Measurements from ENCODE around the gene MPHOSPH9. TPM values are rescaled to one million over a fixed set of nuclear protein-coding genes. Genes with fewer than 3 reads are reported as not detected.
A peak's percentile ranks its signal among the peaks of the same experiment; 100 is the strongest.

MPHOSPH9 gene
- polyA plus RNA-seq, 1 donor from 2014 or later = 20.0 TPM

- Mint-ChIP-seq H3K9me3 (no peaks in the 10 kb centered on the region), H3K4me3 (no peak overlapping the region), H3K4me1 (peaks cover 4 to 9% (median 6%) of the 10 kb centered on the region in 3 donors), H3K27me3 (peaks cover 2% of the 10 kb centered on the region), H3K36me3 (peaks cover 4% of the 10 kb centered on the region), H3K27ac (peak overlapping the region in 2 of 3 donors; percentile 28 to 83)
These were observed 92.0 kb downstream of the MPHOSPH9 start for GRCh38 chr12:123140676-123141614.

GRCh38 chr12:123139926-123140675, 92.8 kb downstream of the MPHOSPH9 start:
- peak overlapping the region in 2 of 3 donors; percentile 28 to 75 for H3K27ac Mint-ChIP-seq
- H3K27me3 Mint-ChIP-seq = no peaks in the 10 kb centered on the region
- peaks cover 4 to 11% (median 4%) of the 10 kb centered on the region in 3 donors for H3K4me1 Mint-ChIP-seq
- H3K4me3 Mint-ChIP-seq = no peak overlapping the region
- no peaks in the 10 kb centered on the region for H3K9me3 Mint-ChIP-seq
- H3K36me3 Mint-ChIP-seq = peaks cover 2% of the 10 kb centered on the region

GRCh38 chr12:123135688-123136087, 97.3 kb downstream of the MPHOSPH9 start:
- Mint-ChIP-seq H3K4me1 (peaks cover 12 to 18% (median 13%) of the 10 kb centered on the region in 3 donors), H3K36me3 (no peaks in the 10 kb centered on the region), H3K27ac (no peak overlapping the region), H3K4me3 (no peak overlapping the region), H3K27me3 (peaks cover 2% of the 10 kb centered on the region), H3K9me3 (no peaks in the 10 kb centered on the region)

- Mint-ChIP-seq H3K27ac (no peak overlapping the region), H3K4me1 (peaks cover 10 to 18% (median 12%) of the 10 kb centered on the region in 3 donors), H3K9me3 (no peaks in the 10 kb centered on the region), H3K36me3 (no peaks in the 10 kb centered on the region), H3K4me3 (peak overlapping the region in 1 of 4 donors; percentile 57), H3K27me3 (peaks cover 2% of the 10 kb centered on the region)
These were observed 98.1 kb downstream of the MPHOSPH9 start for GRCh38 chr12:123134826-123135225.

- H3K36me3 Mint-ChIP-seq = no peaks in the 10 kb centered on the region
- no peak overlapping the region for H3K4me3 Mint-ChIP-seq
- peaks cover 2% of the 10 kb centered on the region for H3K27me3 Mint-ChIP-seq
- no peaks in the 10 kb centered on the region for H3K9me3 Mint-ChIP-seq
- H3K4me1 Mint-ChIP-seq = peaks cover 10 to 18% (median 12%) of the 10 kb centered on the region in 3 donors
- no peak overlapping the region for H3K27ac Mint-ChIP-seq
These were observed 98.7 kb downstream of the MPHOSPH9 start for GRCh38 chr12:123134271-123134671.

- Mint-ChIP-seq H3K27ac (peak overlapping the region in 1 of 3 donors; percentile 13), H3K4me1 (peaks cover 10 to 18% (median 12%) of the 10 kb centered on the region in 3 donors), H3K4me3 (no peak overlapping the region)
These were observed 99.2 kb downstream of the MPHOSPH9 start for GRCh38 chr12:123133701-123134100.

GRCh38 chr12:123132951-123133619, 99.9 kb downstream of the MPHOSPH9 start:
- H3K27me3 Mint-ChIP-seq = peaks cover 2% of the 10 kb centered on the region
- H3K36me3 Mint-ChIP-seq = no peaks in the 10 kb centered on the region
- peak overlapping the region in 2 of 3 donors; percentile 13 to 53 for H3K27ac Mint-ChIP-seq
- H3K4me3 Mint-ChIP-seq = no peak overlapping the region
- no peaks in the 10 kb centered on the region for H3K9me3 Mint-ChIP-seq
- peaks cover 10 to 18% (median 12%) of the 10 kb centered on the region in 3 donors for H3K4me1 Mint-ChIP-seq

More at GRCh38 chr12:123133701-123134100, 99.2 kb downstream of the MPHOSPH9 start:
- Mint-ChIP-seq H3K27me3 (peaks cover 2% of the 10 kb centered on the region), H3K9me3 (no peaks in the 10 kb centered on the region), H3K36me3 (no peaks in the 10 kb centered on the region)

- Mint-ChIP-seq H3K4me3 (peak overlapping the region in 3 of 4 donors; percentile 31 to 79 (median 77)), H3K27ac (peak overlapping the region; percentile 32 to 77 (median 50)), H3K36me3 (no peaks in the 10 kb centered on the region), H3K4me1 (peaks cover 10 to 20% (median 12%) of the 10 kb centered on the region in 3 donors), H3K27me3 (peaks cover 2% of the 10 kb centered on the region), H3K9me3 (no peaks in the 10 kb centered on the region)
These were observed 101.0 kb downstream of the MPHOSPH9 start for GRCh38 chr12:123131879-123132402.

- peaks cover 2% of the 10 kb centered on the region for H3K27me3 Mint-ChIP-seq
- no peaks in the 10 kb centered on the region for H3K9me3 Mint-ChIP-seq
- H3K27ac Mint-ChIP-seq = peak overlapping the region; percentile 32 to 77 (median 50)
- H3K4me1 Mint-ChIP-seq = peaks cover 10 to 20% (median 14%) of the 10 kb centered on the region in 3 donors
- H3K4me3 Mint-ChIP-seq = peak overlapping the region in 1 of 4 donors; percentile 77
- no peaks in the 10 kb centered on the region for H3K36me3 Mint-ChIP-seq
These were observed 101.6 kb downstream of the MPHOSPH9 start for GRCh38 chr12:123131291-123131832.

GRCh38 chr12:123129621-123130020, 103.3 kb downstream of the MPHOSPH9 start:
- Mint-ChIP-seq H3K4me3 (no peak overlapping the region), H3K27ac (peak overlapping the region in 1 of 3 donors; percentile 80), H3K27me3 (peaks cover 6% of the 10 kb centered on the region), H3K9me3 (no peaks in the 10 kb centered on the region), H3K36me3 (no peaks in the 10 kb centered on the region), H3K4me1 (peaks cover 10 to 17% (median 17%) of the 10 kb centered on the region in 3 donors)

- peak overlapping the region in 1 of 4 donors; percentile 9 for H3K4me3 Mint-ChIP-seq
- H3K27ac Mint-ChIP-seq = no peak overlapping the region
- no peaks in the 10 kb centered on the region for H3K9me3 Mint-ChIP-seq
- H3K4me1 Mint-ChIP-seq = peaks cover 7 to 17% (median 9%) of the 10 kb centered on the region in 3 donors
- H3K36me3 Mint-ChIP-seq = no peaks in the 10 kb centered on the region
- peaks cover 5% of the 10 kb centered on the region for H3K27me3 Mint-ChIP-seq
These were observed 105.8 kb downstream of the MPHOSPH9 start for GRCh38 chr12:123127182-123127495.

GRCh38 chr12:123126294-123127181, 106.4 kb downstream of the MPHOSPH9 start:
- no peaks in the 10 kb centered on the region for H3K36me3 Mint-ChIP-seq
- peak overlapping the region in 1 of 3 donors; percentile 8 for H3K27ac Mint-ChIP-seq
- peaks cover 4% of the 10 kb centered on the region for H3K27me3 Mint-ChIP-seq
- peaks cover 5 to 15% (median 5%) of the 10 kb centered on the region in 3 donors for H3K4me1 Mint-ChIP-seq
- H3K9me3 Mint-ChIP-seq = no peaks in the 10 kb centered on the region
- H3K4me3 Mint-ChIP-seq = peak overlapping the region in 1 of 4 donors; percentile 41

GRCh38 chr12:123122626-123123025, 110.3 kb downstream of the MPHOSPH9 start:
- peaks cover 6% of the 10 kb centered on the region for H3K27me3 Mint-ChIP-seq
- peaks cover 2% of the 10 kb centered on the region for H3K36me3 Mint-ChIP-seq
- H3K4me1 Mint-ChIP-seq = peaks cover 17 to 36% (median 27%) of the 10 kb centered on the region in 3 donors
- H3K27ac Mint-ChIP-seq = peak overlapping the region in 1 of 3 donors; percentile 9
- no peaks in the 10 kb centered on the region for H3K9me3 Mint-ChIP-seq
- peak overlapping the region in 2 of 4 donors; percentile 12 to 51 for H3K4me3 Mint-ChIP-seq
